GM21381 (cell line): ENCODE data around the gene RETREG3.

ENCODE experiments used
- ATAC-seq: cut with Tn5 transposase; IDR thresholded peaks from one replicate; pipeline ENCODE4 v1.9.1; 2021; ENCODE audit warnings: mild to moderate bottlenecking, moderate library complexity; ENCODE audit not compliant: unreplicated experiment

The RETREG3 gene

DNA sequence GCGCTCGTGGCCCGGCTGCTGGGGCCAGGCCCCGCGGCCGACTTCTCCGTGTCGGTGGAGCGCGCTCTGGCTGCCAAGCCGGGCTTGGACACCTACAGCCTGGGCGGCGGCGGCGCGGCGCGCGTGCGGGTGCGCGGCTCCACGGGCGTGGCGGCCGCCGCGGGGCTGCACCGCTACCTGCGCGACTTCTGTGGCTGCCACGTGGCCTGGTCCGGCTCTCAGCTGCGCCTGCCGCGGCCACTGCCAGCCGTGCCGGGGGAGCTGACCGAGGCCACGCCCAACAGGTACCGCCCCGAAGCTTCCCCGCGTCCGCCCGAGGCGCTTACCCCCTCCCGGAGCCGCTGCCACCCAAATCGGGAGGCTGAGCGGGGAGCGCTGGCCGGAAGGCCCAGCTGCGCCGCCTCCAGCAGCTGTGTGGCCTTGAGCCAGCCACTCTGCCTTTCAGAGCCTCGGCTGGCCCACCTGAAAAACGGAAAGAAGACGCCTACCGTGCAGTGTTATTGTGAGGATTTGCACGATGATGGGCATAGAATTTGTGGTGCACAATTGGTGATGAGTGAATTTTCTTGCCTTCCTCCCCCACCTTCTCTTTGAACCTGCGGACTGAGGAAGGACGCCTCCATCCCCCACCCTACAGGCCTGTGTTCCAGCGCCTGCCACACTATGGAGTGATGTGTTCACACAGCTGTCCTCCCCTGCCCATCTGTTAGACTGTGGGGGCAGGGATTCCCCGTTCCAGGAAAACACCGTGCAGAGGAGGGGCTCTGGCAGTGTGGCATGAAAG is 72.6 kb downstream of the RETREG3 start:
- ATAC-seq: peak; percentile 62

DNA sequence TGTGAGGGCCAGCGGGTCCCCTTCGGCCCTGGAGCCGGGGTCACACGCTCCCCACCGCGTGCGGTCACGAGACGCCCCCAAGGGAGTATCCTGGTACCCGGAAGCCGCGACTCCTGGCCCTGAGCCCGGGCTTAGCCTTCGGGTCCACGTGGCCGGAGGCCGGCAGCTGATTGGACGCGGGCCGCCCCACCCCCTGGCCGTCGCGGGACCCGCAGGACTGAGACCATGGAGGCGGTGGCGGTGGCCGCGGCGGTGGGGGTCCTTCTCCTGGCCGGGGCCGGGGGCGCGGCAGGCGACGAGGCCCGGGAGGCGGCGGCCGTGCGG is 73.2 kb downstream of the RETREG3 start, which contains the start of gene NAGLU:
TSS of gene NAGLU (plus strand) at position 194 of the 324 bp plus-strand sequence. CDS start at position 226, 32 bp downstream.
- ATAC-seq: peak; percentile 78

DNA sequence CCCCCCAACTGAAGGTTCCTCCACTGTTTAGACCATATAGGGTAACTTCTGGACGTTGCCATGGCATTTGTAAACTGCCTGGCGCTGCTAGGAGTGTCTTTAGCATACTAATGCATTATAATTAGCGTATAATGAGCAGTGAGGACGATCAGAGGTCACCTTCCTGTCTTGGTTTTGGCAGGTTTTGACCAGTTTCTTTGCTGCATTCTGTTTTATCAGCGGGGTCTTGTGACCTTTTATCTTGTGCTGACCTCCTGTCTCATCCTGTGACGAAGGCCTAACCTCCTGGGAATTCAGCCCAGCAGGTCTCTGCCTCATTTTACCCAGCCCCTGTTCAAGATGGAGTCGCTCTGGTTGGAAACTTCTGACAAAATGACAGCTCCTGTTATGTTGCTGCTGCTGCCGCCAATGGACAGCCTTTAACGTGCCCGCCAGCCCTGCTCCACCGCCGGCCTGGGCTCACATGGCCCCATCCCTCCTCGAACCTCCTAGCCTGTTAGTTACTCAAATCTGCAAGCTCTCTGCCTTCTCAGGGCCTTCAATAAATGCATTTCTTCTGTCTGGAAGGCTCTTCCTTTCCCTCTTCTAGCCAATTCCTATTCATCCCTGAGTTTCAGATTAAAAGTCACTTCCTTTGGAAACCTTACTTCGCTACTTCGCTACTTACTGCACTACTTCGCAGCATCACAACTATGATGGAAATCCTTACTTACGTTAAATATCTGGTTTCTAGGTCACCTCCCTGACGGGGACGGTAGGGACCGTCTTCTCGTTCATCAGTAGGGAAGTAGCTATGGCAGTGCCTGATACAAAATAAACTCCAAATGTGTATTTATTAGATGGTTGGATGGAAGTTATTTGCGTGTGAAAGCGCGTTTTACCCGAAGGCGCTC is 73.8 kb downstream of the RETREG3 start:
- ATAC-seq: no peak

DNA sequence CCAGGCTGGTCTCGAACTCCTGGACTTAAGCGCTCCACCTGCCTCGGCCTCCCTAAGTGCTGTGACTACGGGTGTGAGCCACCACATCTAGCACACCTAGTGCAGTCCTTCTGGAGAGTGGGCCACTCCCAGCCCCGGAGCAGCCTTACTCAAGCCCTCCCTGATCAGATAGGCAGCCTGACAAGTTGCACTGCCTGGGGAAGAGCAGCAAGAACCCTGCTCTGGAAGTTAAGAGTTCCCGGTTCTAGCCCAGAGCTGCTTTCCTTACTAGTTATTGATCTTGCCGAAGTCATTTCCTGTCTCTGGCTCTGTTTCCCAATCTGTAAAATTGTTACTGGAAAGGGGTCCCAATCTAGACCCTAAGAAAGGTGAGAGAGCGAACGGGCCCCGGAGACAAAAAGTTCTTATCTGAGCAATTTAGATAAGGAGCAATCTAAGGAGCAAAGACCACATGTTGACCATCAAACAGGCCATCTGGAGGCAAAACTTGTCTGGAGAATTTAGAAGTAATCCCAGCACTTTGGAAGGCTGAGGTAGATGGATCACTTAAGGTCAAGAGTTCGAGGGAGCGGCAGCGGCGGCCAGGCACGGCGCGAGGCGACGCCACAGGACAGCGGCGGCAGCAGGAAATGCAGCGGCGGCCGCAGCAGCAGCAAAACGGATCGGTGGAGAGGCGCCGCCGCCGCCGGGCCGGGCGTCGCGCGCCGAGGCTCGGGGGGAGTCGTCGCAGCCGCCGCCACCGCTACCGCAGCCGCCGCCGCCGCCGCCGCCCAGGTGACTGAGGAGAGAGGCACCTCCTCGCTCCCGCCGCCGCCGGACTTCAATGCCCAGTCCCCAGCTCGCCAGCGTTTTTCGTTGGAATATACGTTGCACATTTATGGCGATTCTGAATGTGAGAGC is 77.5 kb downstream of the RETREG3 start:
- ATAC-seq: no peak

DNA sequence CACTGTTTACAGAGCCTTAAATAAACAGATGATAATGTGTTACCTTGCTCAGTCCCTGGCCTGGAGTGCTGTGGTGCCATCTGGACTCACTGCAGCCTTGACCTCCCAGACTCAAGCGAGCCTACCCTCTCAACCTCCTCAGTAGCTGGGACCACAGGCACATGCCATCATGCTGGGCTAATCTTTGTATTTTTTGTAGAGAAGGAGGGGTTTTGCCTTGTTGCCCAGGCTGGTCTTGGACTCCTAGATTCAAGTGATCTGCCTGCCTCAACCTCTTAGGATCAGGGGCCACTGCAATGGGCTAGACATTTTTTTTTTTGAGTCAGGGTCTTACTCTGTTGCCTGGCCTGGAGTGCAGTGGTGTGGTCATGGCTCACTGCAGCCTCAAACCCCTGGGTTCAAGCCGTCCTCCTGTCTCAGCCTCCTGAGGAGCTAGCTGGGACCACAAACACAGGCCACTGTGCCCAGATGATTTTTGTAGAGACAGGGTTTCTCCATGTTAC is 78.2 kb downstream of the RETREG3 start:
- no peak for ATAC-seq
